ENCODE results near the gene HDAC4. TPM values are rescaled to one million over a fixed set of nuclear protein-coding genes. Genes with fewer than 3 reads are reported as not detected.

The HDAC4 gene
- polyA plus RNA-seq, 2 of the 4 experiments (the other 2 are of a cell fraction) = 8.6 to 10.4 TPM

GRCh38 chr2:239157771-239158170 lies 243.0 kb downstream of the HDAC4 start:
- WGBS (ENCODE audit: missing lambda C conversion rate) = 32% methylated on average over 11 of the region's 11 CpGs
- ChIA-PET CTCF (interaction anchor here (1.1 to 1.4 kb wide), 2 partner anchors 11 to 13 kb away, joined by 3 to 5 read pairs; no protein-coding TSS in a partner anchor), POLR2A (no interaction called here)
- Histone ChIP-seq H3K9me3 (no peaks in the 10 kb centered on the region), H3K27ac (no peak overlapping the region), H3K4me3 (no peak overlapping the region), H3K4me2 (no peak overlapping the region), H3K4me1 (peaks cover 5% of the 10 kb centered on the region; the same call in 2 of the 3 replicates)
- FAIRE-seq (no peak), DNase-seq (ENCODE audit: low read depth in 1 of 2, low spot score in 1 of 2) (peak; percentile 35 to 47), ATAC-seq (peak; percentile 57 to 84; a peak in 3 of 6 replicates)
- TF ChIP-seq E2F6 (IDR thresholded peaks at IDR 0.05; ENCODE audit: borderline replicate concordance, low read depth) (no peak), CBX2 (IDR thresholded peaks at IDR 0.05; ENCODE audit: borderline replicate concordance, low read depth) (no peak), JUNB (IDR thresholded peaks at IDR 0.05) (no peak), NPAS2 (CRISPR knock-in tag; IDR thresholded peaks at IDR 0.05; ENCODE audit: borderline replicate concordance) (no peak), HOXB13 (CRISPR knock-in tag; IDR thresholded peaks at IDR 0.05; ENCODE audit: low read depth) (no peak), NFE2L2 (conservative IDR thresholded peaks at IDR 0.05; ENCODE audit: low read length) (no peak), ZFP36 (IDR thresholded peaks at IDR 0.05; ENCODE audit: borderline replicate concordance, partially characterized antibody) (no peak), CBX8 (IDR thresholded peaks at IDR 0.05) (no peak), REST (IDR thresholded peaks at IDR 0.05) (no peak), PHF8 (IDR thresholded peaks at IDR 0.05; ENCODE audit: borderline replicate concordance, low read depth) (no peak), ZNF302 (CRISPR knock-in tag; IDR thresholded peaks at IDR 0.05) (no peak), RCOR1 (IDR thresholded peaks at IDR 0.05; ENCODE audit: low read depth, low read length) (no peak), EHF (CRISPR knock-in tag; IDR thresholded peaks at IDR 0.05) (no peak), CTCF (IDR thresholded peaks at IDR 0.05) (no peak), RFX5 (IDR thresholded peaks at IDR 0.05) (no peak), MYC (IDR thresholded peaks at IDR 0.05; ENCODE audit: borderline replicate concordance, low read length) (no peak), SREBF2 (IDR thresholded peaks at IDR 0.05) (no peak), USF2 (IDR thresholded peaks at IDR 0.05) (no peak), BHLHE40 (IDR thresholded peaks at IDR 0.05; ENCODE audit: low read depth, low read length) (no peak), KDM1A (IDR thresholded peaks at IDR 0.05; ENCODE audit: low read depth) (no peak)

- no peaks in the 10 kb centered on the region for H3K9me3 ChIP-seq
- peaks cover 5% of the 10 kb centered on the region; the same call in 2 of the 3 replicates for H3K4me1 ChIP-seq
- ChIA-PET CTCF (interaction anchor here (1.1 to 1.4 kb wide), 2 partner anchors 12 to 13 kb away, joined by 3 to 5 read pairs; no protein-coding TSS in a partner anchor), POLR2A (no interaction called here)
- DNase-seq (ENCODE audit: low read depth in 1 of 2, low spot score in 1 of 2) (no peak), FAIRE-seq (no peak), ATAC-seq (no peak)
- 88% methylated on average over 12 of the region's 12 CpGs for WGBS (ENCODE audit: missing lambda C conversion rate)
- H3K27ac ChIP-seq = no peak overlapping the region
- H3K4me3 ChIP-seq = no peak overlapping the region
- no peak overlapping the region for H3K4me2 ChIP-seq
- no peak for TF ChIP-seq TFCP2L1 (CRISPR knock-in tag; IDR thresholded peaks at IDR 0.05)
- TF ChIP-seq BCL3 (IDR thresholded peaks at IDR 0.05) = no peak
- TF ChIP-seq TP53 (CRISPR knock-in tag; IDR thresholded peaks at IDR 0.05) = no peak
- TF ChIP-seq USF2 (IDR thresholded peaks at IDR 0.05) = no peak
- no peak for TF ChIP-seq NPAS2 (CRISPR knock-in tag; IDR thresholded peaks at IDR 0.05; ENCODE audit: borderline replicate concordance)
- no peak for TF ChIP-seq SREBF2 (IDR thresholded peaks at IDR 0.05)
Observed at GRCh38 chr2:239157269-239157668, 243.6 kb downstream of the HDAC4 start.

All from A549 (cell line).